HepG2 (cell line): ENCODE results near the gene TENM3. TPM values are rescaled to one million over a fixed set of nuclear protein-coding genes. Genes with fewer than 3 reads are reported as not detected.

Source experiments
- GATAD2A ChIP-seq: IDR thresholded peaks from 2 replicates; pipeline ENCODE4 v1.6.1; 2016
- ZNF318 ChIP-seq: sonication (generic); formaldehyde crosslinking; IDR thresholded peaks from 2 replicates; pipeline ENCODE4 v1.4.0; 2020; ENCODE audit warnings: mild to moderate bottlenecking, missing genetic modification reagents
- polyA plus RNA-seq, 8 experiments: library from polyadenylated mRNA; depleted of rRNA in 3 of 8; stranded (reverse) in 7 of 8; unstranded in 1 of 8; fragments of >200 nt; fragmentation: Illumina TruSeq in 4 of 8; extraction: Trizol in 4 of 8; gene quantifications; 2 replicates each; pipeline versions ENCODE4 v1.2.1 to v1.2.3, GENCODE V29; 2011 to 2016; ENCODE audit warnings: low read depth in 4 of 8, missing spikeins in 1 of 8, mixed read lengths in 1 of 8; ENCODE audit not compliant: insufficient read depth in 1 of 8
- total RNA-seq, 5 experiments: library from RNA; depleted of rRNA; stranded (reverse); fragments of >200 nt; fragmentation: Illumina TruSeq; extraction: Trizol; gene quantifications; 2 replicates each; pipeline ENCODE4 v1.2.3, GENCODE V29; 2016; ENCODE audit warnings: low read depth in 1 of 5
- TF ChIP-seq, protein P1 (sequence below): sonication (generic); formaldehyde crosslinking; IDR thresholded peaks from 2 replicates; pipeline ENCODE4 v1.4.0; 2020; ENCODE audit warnings: missing genetic modification reagents, borderline replicate concordance

TENM3 gene
- total and polyA plus RNA-seq, 2 of the 13 experiments (the other 11 are each of a cell fraction or from before 2014, with no cell fraction given) = 0.04 TPM; not detected in 1

GRCh38 chr4:182415116-182415515 is 171.9 kb downstream of the TENM3 start (continued):
- TF ChIP-seq, protein P1, sequence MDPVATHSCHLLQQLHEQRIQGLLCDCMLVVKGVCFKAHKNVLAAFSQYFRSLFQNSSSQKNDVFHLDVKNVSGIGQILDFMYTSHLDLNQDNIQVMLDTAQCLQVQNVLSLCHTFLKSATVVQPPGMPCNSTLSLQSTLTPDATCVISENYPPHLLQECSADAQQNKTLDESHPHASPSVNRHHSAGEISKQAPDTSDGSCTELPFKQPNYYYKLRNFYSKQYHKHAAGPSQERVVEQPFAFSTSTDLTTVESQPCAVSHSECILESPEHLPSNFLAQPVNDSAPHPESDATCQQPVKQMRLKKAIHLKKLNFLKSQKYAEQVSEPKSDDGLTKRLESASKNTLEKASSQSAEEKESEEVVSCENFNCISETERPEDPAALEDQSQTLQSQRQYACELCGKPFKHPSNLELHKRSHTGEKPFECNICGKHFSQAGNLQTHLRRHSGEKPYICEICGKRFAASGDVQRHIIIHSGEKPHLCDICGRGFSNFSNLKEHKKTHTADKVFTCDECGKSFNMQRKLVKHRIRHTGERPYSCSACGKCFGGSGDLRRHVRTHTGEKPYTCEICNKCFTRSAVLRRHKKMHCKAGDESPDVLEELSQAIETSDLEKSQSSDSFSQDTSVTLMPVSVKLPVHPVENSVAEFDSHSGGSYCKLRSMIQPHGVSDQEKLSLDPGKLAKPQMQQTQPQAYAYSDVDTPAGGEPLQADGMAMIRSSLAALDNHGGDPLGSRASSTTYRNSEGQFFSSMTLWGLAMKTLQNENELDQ (CRISPR knock-in tag) = no peak
- TF ChIP-seq ZNF318 (CRISPR knock-in tag) (no peak), GATAD2A (CRISPR knock-in tag) (no peak)
